SH-SY5Y (cell line): ENCODE results near the gene KIAA2012.

Source experiments
- GATA2 ChIP-seq: IDR thresholded peaks from 2 replicates; pipeline ENCODE4 v1.6.1; 2011; ENCODE audit warnings: mild to moderate bottlenecking, low read depth, low read length
- GATA3 ChIP-seq: IDR thresholded peaks from 2 replicates; pipeline ENCODE4 v1.6.1; 2011; ENCODE audit warnings: low read depth, mild to moderate bottlenecking, low read length, moderate library complexity

KIAA2012 gene

GRCh38 chr2:202072737-202073401 lies at the start of gene KIAA2012:
Gene KIAA2012 (plus strand): TSS chr2:202073255. CDS start chr2:202073628, 373 bp downstream.
- TF ChIP-seq GATA3 (no peak), GATA2 (no peak)

- no peak for TF ChIP-seq GATA2
- TF ChIP-seq GATA3, result no peak
These were observed 49.2 kb upstream of the KIAA2012 start for GRCh38 chr2:202023904-202024266.

- TF ChIP-seq GATA2 (no peak), GATA3 (no peak)
These were observed 48.2 kb upstream of the KIAA2012 start for GRCh38 chr2:202024871-202025270.

GRCh38 chr2:202025816-202026215 lies 47.2 kb upstream of the KIAA2012 start:
- TF ChIP-seq GATA3 (no peak), GATA2 (no peak)

GRCh38 chr2:202026507-202026906 lies 46.5 kb upstream of the KIAA2012 start:
- TF ChIP-seq GATA2 (no peak), GATA3 (no peak)

GRCh38 chr2:202030691-202031090 lies 42.4 kb upstream of the KIAA2012 start:
- no peak for TF ChIP-seq GATA2
- no peak for TF ChIP-seq GATA3

- TF ChIP-seq GATA2 (no peak), GATA3 (no peak)
These were observed 41.7 kb upstream of the KIAA2012 start for GRCh38 chr2:202031246-202031951.

GRCh38 chr2:202032846-202033316 lies 40.2 kb upstream of the KIAA2012 start:
- TF ChIP-seq GATA2 (no peak), GATA3 (no peak)

GRCh38 chr2:202033317-202034248 lies 39.5 kb upstream of the KIAA2012 start, which contains the start of gene FZD7:
Gene FZD7 (plus strand): TSS chr2:202033855. CDS start chr2:202034648, 793 bp downstream.
- TF ChIP-seq GATA3 (no peak), GATA2 (no peak)

GRCh38 chr2:202034249-202035088 lies 38.6 kb upstream of the KIAA2012 start:
- TF ChIP-seq GATA3 (no peak), GATA2 (no peak)

GRCh38 chr2:202035089-202035940 lies 37.7 kb upstream of the KIAA2012 start:
- TF ChIP-seq GATA3 (no peak), GATA2 (no peak)

GRCh38 chr2:202035941-202036372 lies 37.1 kb upstream of the KIAA2012 start:
- TF ChIP-seq GATA2, result no peak
- no peak for TF ChIP-seq GATA3
